HTERT RPE-1 (cell line): ENCODE results near the gene SLC6A7.

Experiments
- in situ Hi-C: fragments of 300-500 bp; cut with MboI; formaldehyde crosslinking; loops from 4 replicates; pipeline ENCODE4 v1.14.3; 2020; ENCODE audit warnings: low sequenced_read_pairs

SLC6A7 gene

DNA sequence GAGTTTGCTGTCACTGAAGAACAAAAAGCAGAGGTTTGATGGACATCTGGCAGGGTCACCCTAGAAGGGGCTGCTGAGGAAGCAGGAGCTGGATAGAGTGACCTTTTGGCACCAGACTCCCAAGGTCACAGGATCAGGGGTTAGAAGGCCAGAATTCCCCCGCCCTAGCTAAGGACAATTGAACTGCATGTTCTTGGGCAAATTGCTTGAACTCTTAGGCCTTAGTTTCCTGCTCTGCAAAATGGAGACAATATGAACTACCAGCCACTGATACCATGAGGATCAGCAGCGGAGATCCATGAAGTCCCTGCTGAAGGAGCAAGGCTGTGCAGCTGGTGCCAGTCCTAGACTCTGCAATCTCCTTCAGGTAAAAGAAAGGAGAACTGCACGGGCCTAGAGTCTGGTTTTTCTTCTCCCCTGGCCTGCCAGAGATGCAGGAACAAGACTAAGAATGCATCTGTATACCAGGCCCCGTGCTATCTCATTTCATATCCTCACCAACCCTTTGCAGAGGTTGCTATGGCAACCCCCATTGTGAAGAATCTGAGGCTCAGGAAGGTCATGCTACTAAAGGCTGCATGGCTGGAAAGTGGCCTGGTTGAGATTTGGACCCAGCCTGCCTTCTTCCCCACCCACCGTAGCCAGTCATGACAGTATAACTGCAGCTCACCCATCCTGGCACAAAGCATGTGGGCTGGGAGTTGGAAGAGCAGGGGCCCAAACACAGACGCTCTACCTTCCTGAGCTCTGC, 66.0 kb downstream of the SLC6A7 start:
- in situ Hi-C loops = no loop called here

DNA sequence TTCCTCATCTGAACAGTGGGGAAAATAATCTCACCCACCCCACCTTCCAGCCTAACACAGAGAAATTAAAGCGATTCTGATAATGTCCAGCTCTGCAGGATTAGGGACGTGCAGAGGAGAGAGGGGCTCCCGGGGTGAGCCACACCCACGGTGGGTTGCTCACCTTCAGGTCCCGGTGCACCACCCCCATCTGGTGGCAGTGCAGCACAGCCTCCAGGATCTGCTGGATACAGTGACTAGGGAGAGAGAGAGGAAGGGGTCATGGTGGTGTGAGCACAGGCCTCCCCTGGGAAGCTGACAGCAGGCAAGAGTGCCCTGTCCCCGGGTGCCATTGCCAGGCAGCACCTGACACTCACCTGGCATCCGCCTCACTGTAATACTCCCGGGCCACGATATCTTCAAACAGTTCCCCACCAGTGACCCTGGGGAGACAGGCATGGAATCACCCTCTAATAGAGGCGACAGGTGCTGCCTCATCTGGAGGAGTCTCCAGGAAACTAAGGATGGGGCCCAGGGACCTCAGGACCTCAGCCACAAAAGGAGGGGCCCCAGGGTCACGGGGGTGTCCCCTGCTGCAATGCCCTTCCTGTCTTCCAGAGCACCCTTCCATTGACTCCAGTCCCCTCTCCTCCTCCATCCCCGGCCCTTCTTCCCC, 66.7 kb downstream of the SLC6A7 start:
- in situ Hi-C loops = no loop called here

DNA sequence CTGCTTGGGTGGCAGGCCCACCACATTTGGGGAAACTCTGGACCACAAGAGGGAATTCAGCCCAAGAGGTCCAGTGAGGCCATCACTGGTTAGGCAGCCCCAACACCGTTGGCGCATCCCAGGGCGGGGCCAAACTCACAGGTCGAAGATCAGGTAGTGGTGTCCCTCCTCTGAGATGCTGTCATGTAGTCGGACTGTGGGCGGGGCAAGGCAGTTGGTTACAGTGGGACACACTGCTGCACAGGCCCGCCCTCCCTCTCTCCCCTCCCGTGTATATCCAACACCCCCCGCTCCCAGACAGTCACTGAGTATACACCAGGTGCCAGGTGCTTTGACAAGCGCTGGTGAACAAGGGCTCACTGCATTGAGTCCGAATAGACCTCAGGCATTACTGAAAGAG, 67.6 kb downstream of the SLC6A7 start:
- in situ Hi-C loops = no loop called here

DNA sequence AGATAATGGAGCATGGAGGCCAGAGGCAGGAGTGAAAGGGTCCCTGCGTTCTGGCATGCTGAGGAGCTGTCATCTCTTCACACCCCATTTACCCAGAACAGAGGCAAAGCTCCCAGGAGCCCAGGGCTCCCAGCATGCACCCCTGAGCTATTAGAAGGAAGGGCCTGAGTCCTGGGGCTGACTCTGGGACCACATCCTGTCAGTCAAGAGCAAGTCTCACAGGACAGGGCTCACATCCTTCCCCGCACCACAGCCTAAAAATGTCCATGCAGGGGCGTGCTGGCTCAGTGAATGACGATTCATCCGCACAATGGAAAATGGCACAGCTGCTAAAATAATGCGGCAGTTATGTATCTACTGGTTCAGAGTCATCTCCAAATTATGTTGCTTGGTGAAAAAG, 68.3 kb downstream of the SLC6A7 start:
- in situ Hi-C loops = no loop called here
